Superior temporal gyrus (tissue), 1 donor: Measurements from ENCODE around the gene SLIT1.

Experiments used
- DNase-seq: peaks from one replicate; pipeline ENCODE4 v3.0.0-alpha.2; 2016; ENCODE audit errors: extremely low spot score

SLIT1 gene

DNA sequence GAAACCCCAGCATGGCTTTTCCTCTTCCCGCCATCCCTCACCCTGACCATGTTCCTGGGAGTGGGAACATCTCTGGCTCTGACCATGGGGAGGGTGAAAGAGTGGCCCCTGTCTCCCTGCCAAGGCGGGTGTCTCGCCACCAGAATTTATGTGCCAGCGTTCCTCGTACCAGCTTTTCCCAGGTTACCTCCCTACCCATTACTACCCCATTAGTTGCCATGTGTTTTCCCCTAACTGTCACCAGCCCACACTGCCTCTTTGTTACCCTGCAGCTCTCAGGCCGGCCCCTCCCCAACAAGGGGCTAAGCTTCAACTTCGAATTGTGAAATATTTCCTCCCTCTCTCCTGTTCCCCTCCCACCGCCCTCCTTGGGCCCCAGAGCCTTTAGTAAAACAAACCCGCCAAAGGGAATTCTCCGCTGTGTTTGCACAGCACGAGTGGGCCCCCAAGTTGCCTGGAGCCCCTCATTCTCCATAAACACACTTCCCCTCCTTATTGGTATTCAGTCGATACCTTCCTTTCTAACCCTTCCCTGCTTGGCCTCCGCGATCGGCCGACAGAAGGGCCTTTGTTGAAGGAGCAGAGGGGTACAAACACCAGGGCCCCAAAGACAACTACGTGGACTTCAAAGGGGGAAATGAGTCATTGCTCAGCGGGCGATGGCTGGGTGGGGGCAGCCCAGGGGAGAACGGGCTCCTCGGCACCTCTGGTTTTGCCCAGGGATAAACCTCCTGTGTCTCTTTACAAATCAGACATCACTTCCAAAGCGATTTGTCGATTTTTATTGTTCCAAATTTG lies 45.5 kb downstream of the SLIT1 start:
- no peak for DNase-seq

GRCh38 chr10:97139651-97140048 lies 46.1 kb downstream of the SLIT1 start:
- no peak for DNase-seq

DNA sequence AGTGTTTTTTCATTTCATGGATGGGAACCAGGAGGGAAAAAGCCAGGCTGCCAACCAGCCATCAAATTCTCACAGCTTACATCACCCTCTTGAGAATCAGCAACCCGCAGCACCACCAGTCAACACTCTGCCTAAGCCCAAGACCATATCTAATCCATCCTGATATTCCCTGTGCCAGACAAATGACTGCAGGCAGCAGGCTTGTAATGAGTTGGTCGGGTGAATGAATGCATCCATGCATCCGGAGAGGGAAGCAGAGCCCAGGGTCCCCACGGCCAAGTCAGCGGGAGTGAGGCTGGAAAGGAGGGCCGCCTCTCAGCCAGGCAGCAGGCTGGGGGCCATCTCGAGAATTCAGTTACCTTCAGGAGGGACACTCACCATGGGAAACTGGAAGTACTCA lies 46.9 kb downstream of the SLIT1 start:
- no peak for DNase-seq

- no peak for DNase-seq
Measured at GRCh38 chr10:97138174-97138573, 47.6 kb downstream of the SLIT1 start.

- no peak for DNase-seq
Measured at GRCh38 chr10:97136756-97137155, 49.0 kb downstream of the SLIT1 start.

DNA sequence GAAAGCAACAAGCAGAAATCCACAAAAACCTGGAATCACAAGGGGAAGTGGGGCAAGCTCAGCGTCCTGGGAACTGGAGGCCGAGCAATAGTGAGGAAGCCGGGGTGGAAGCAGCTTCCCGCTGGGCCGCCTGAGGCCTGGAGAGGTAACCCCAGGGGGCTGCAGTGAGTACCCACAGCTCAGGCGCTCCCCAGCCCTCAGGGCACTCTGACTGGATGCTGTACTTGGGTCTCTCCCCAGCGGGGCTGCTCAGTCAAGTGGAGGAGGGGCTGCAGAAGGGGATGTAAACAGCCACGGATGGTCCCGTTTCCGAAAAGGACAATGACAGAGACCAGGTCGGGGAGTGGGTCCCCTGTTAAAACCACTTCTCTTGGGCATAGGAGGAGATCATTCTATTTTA lies 50.3 kb downstream of the SLIT1 start:
- no peak for DNase-seq

GRCh38 chr10:97134983-97135382 lies 50.8 kb downstream of the SLIT1 start:
- no peak for DNase-seq

GRCh38 chr10:97134110-97134509 lies 51.6 kb downstream of the SLIT1 start:
- DNase-seq, result no peak

GRCh38 chr10:97132273-97132672 lies 53.5 kb downstream of the SLIT1 start:
- DNase-seq, result no peak

DNA sequence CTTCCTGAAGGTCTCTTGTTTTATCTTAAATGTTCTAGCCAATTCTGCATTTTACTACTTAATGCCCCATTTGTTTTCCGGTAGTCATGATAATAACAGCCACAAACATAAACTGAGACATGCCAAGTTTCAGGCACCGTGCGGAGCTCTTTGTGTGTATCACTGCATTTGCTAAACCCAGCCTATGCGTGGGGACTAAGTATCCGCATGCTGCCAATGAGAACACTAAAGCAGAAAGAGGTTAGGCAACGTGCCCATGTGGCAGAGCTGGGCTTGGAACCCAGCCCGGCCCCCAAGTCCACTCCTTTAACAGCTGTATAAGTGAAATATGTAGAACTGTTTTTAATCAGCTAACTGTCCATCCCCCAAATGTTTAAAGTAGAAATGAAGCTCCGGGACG lies 54.1 kb downstream of the SLIT1 start:
- peak; percentile 62 for DNase-seq

GRCh38 chr10:97131181-97131628 lies 54.6 kb downstream of the SLIT1 start:
- DNase-seq, result no peak

DNA sequence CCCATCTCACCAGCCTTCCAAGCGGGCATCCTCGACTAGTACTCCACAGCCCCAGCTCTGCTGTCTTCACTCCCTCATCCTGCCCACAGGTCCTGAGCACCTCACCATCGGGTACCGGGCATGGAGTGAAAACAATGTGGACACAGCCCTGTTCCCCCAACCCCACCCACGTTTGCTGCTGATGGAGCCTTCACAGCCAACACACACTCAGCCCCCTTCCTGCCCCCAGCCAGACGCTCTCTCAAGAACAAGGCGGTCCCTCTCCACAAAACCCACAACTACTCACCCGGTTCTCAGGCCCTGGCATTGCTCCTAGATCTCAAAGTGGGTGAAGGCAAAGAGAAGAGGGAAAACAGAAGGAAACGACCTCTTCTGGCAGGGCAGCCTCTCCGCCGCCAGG lies 56.1 kb downstream of the SLIT1 start:
- DNase-seq, result no peak

- peak; percentile 73 for DNase-seq
Measured at GRCh38 chr10:97128516-97129154, 57.1 kb downstream of the SLIT1 start.

DNA sequence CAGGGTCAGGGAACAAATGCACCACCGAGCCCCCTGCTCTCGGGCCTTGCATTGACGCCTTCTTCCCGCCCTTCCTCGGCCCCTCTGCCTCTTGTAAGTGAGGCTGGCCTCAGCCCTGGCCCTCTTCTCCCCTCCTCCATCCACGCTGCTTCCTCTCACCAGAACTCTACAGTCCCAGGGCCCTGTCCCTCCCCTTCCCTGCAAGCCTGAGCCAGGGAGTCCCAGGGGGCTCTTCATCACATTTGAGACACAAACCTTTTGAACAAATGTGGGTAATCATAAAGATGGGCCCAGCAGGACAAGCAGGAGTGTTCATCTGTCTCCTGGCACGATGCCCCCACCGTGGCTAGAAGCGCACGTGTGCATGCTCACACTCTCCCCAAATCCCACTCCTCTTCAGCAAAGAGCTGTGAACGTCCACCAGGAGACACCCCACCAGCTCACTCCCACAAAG lies 57.7 kb downstream of the SLIT1 start:
- DNase-seq, result no peak

DNA sequence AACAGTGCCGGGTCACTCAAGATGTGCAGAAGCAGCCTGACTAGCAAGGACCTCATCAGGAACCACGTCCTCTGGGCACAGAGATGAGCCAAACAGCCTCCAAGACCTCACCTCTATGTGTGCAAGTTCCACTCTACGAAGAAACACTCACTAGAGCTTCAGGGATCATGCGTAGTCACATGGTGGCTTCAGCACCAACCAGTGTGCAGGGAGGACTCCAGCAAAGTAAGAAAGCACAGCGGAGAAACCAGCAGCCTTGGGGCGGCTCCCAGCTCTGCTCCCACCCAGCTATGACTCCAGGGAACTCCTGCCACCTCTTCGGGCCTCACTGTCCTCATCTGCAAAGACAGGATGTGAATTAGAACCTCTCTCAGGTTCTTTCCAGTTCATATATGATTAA lies 58.2 kb downstream of the SLIT1 start:
- no peak for DNase-seq

DNA sequence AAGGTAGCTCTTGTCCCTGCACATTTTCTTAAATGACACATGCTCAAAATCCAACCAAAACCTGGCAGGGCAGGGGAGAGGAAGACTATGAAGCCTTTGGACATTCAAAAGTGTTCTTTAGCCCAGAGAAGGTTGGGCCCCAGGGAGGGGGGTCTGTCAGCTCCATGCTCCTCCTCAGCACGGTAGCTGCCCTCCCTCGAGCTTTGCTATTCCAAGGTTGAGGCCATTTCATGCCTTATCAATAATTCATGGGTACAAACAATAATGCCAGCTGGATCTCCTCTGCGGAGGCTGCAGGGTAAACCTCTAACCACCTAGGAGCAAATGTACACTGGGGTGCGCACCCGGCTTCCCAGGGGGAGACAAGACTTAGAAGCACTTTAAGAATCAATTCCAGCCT lies 61.5 kb downstream of the SLIT1 start:
- no peak for DNase-seq

GRCh38 chr10:97123765-97124164 lies 62.0 kb downstream of the SLIT1 start:
- no peak for DNase-seq

GRCh38 chr10:97121041-97121440 lies 64.7 kb downstream of the SLIT1 start:
- no peak for DNase-seq

DNA sequence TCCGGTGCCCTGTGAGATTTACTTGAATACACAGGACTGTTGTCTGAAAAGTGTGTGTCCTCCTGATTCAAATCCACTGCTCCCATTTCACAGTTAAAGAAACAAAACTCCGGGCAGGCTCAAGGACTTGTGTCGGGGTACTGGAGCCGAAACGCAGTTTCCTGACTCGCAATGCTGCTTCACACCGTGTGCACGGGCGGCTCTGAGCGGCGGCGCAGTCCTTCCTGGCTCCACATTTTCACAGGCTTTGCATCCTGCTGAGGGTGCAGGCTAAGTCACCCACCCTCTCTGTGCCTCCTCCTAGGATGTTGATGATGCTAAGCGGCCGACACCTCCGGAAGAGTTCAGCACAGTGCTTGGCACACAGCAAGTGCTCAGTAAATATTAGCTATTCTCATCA lies 65.4 kb downstream of the SLIT1 start:
- DNase-seq, result no peak

DNA sequence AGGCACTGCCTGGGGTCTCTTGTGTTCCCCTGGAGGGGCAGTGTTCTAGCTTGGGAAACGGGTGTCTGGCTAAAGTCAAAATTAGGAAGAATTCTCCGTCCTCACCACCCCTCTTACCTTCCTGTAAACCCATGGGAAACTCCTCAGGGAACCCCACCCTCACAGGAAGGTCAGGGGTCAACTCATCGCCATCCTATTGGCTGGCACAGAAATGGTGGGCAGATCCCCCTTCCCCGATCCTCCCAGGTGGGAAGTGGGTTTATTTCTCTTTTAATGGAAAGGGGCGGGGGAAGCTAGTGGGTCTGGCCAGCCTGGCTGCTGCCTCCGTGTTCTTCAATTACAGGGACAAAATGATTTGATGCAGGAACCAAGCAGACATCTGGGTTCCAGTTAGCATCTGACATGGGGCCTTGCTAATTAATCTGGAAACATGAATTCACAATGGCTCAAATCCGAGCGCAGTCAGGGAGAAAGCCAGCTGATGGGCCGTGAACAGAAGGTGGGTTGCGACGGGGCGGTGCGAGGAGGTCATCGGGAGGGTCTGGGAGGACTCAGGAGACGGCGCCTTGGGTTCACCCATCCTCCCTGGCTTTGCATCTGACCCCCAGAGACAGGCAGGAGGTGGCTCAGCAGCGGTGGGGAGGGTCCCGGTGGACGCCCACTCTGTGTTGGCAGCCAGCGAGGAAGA lies 66.6 kb downstream of the SLIT1 start:
- no peak for DNase-seq

GRCh38 chr10:97117372-97117771 lies 68.4 kb downstream of the SLIT1 start:
- no peak for DNase-seq

- no peak for DNase-seq
Measured at GRCh38 chr10:97116462-97117162, 69.1 kb downstream of the SLIT1 start.
